SJSA1 (cell line): ENCODE results near the gene SIM2. TPM values are rescaled to one million over a fixed set of nuclear protein-coding genes. Genes with fewer than 3 reads are reported as not detected.

Experiments
- DNase-seq, 2 experiments: peaks; one replicate each; pipeline ENCODE4 v3.0.0-alpha.2; 2015 to 2020; ENCODE audit warnings: low spot score in 2 of 2, low read depth in 1 of 2
- H3K27ac ChIP-seq: fragments of 250-450 bp; sonication (Bioruptor Pico); 2 replicates; pipeline ENCODE4 v1.5.1; 2020; ENCODE audit warnings: mild to moderate bottlenecking, moderate library complexity
- H3K27me3 ChIP-seq: fragments of 250-450 bp; sonication (Bioruptor Pico); replicated peaks from 2 replicates; pipeline ENCODE4 v1.5.1; 2020; ENCODE audit warnings: mild to moderate bottlenecking, moderate library complexity
- H3K36me3 ChIP-seq: fragments of 250-450 bp; sonication (Bioruptor Pico); 2 replicates; pipeline ENCODE4 v1.5.1; 2020; ENCODE audit warnings: mild to moderate bottlenecking
- H3K4me1 ChIP-seq: fragments of 250-450 bp; sonication (Bioruptor Pico); replicated peaks from 2 replicates; pipeline ENCODE4 v1.6.1; 2021; ENCODE audit warnings: mild to moderate bottlenecking
- H3K4me3 ChIP-seq: fragments of 250-450 bp; sonication (Bioruptor Pico); 2 replicates; pipeline ENCODE4 v1.5.1; 2020; ENCODE audit warnings: mild to moderate bottlenecking
- H3K9me3 ChIP-seq: fragments of 250-450 bp; sonication (Bioruptor Pico); replicated peaks from 2 replicates; pipeline ENCODE4 v1.5.1; 2020; ENCODE audit warnings: mild to moderate bottlenecking
- total RNA-seq: library from RNA; depleted of rRNA; stranded (reverse); fragments of >200 nt; shearing (Covaris generic); gene quantifications from 2 replicates; pipeline ENCODE4 v1.2.3, GENCODE V29; 2014; rRNA removed

The SIM2 gene
- total RNA-seq, 1 experiment from 2014 or later = 0.11 TPM

- no peaks in the 10 kb centered on the region for H3K36me3 ChIP-seq
- no peaks in the 10 kb centered on the region for H3K9me3 ChIP-seq
- H3K4me3 ChIP-seq = no peak overlapping the region
- no peak overlapping the region for H3K27ac ChIP-seq
- H3K27me3 ChIP-seq = no peaks in the 10 kb centered on the region
- no peak for DNase-seq
- H3K4me1 ChIP-seq = peaks cover 13% of the 10 kb centered on the region
These were observed 93.0 kb downstream of the SIM2 start for GRCh38 chr21:36791695-36792470.

GRCh38 chr21:36792505-36792967, 93.6 kb downstream of the SIM2 start:
- Histone ChIP-seq H3K9me3 (no peaks in the 10 kb centered on the region), H3K4me3 (no peak overlapping the region), H3K36me3 (no peaks in the 10 kb centered on the region), H3K27me3 (no peaks in the 10 kb centered on the region), H3K4me1 (peaks cover 13% of the 10 kb centered on the region), H3K27ac (no peak overlapping the region)
- no peak for DNase-seq

DNA sequence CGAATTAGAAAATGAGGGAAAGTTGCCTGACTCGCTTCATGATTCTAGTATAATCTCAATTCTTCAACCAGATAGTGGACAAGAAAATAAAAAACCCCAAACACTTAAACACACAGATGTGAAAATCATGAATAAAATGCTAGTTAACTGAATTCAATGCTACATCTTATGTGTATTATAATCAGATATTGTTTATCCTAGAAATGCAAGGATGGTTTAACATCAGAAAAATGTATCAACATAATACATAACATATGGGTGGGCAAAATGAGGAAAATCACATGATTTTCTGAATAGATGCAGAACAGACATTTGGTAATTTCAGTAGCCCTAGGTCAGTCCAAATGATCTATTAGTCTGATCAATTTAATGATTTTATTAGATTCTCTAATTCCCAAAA, 97.2 kb downstream of the SIM2 start:
- DNase-seq = no peak
- Histone ChIP-seq H3K4me1 (peaks cover 7% of the 10 kb centered on the region; the same call in 1 of the 2 replicates), H3K27me3 (no peaks in the 10 kb centered on the region), H3K9me3 (no peaks in the 10 kb centered on the region), H3K4me3 (no peak overlapping the region), H3K36me3 (0 out of 2 replicates have a peak, but pooled peaks cover 2% of the 10 kb centered on the region), H3K27ac (no peak overlapping the region)

DNA sequence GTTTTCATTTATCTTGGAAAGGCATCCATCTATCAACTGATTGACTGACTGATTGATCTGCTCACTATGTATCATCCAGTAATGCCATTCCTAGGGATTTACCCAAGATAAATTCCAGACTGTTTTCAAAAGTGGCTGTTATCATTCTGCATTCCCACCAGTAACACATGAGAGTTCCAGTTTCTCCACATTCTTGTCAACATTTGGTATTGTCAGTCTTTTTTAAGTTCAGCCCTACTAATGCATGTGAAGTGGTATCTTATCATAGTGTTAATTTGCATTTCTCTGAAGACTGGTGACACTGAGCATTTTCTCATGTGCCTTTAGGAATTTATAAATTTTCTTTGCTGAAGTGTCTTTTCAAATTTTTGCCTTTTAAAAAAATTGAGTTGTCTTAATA, 99.6 kb downstream of the SIM2 start:
- H3K9me3 ChIP-seq = no peaks in the 10 kb centered on the region
- H3K4me1 ChIP-seq = peaks cover 7% of the 10 kb centered on the region; the same call in 1 of the 2 replicates
- DNase-seq = no peak
- H3K36me3 ChIP-seq = 0 out of 2 replicates have a peak, but pooled peaks cover 2% of the 10 kb centered on the region
- no peak overlapping the region for H3K4me3 ChIP-seq
- no peak overlapping the region for H3K27ac ChIP-seq
- H3K27me3 ChIP-seq = no peaks in the 10 kb centered on the region

Other genes starting within 250 kb of the SIM2 start
- gene CLDN14, start 219.0 kb upstream of the SIM2 start, total RNA-seq = not detected in 2 replicates